BJ (cell line): ENCODE data around the gene WTAP. TPM values are rescaled to one million over a fixed set of nuclear protein-coding genes. Genes with fewer than 3 reads are reported as not detected.

Source experiments
- CTCF ChIA-PET: fragments of 350-600 bp; formaldehyde crosslinking; extraction: SDS; loops from one replicate; lab custom pipeline; 2021; ENCODE audit warnings: antibody characterized with exemption, inconsistent platforms; lab: Yijun Ruan, JAX
- POLR2A ChIA-PET: fragments of 300-600 bp; sonication (Branson Sonifier 250); formaldehyde crosslinking; extraction: SDS; loops from one replicate; lab custom pipeline; 2021; ENCODE audit warnings: antibody characterized with exemption; lab: Charles Lee
- DNase-seq: peaks from one replicate; pipeline ENCODE4 v3.0.0-alpha.2; 2011; ENCODE audit warnings: low read depth
- H3K27me3 ChIP-seq: 2 replicates; pipeline ENCODE4 v1.6.0; 2011; ENCODE audit warnings: low read length; ENCODE audit not compliant: control insufficient read depth, insufficient read depth
- H3K36me3 ChIP-seq: 2 replicates; pipeline ENCODE4 v1.5.1; 2011; ENCODE audit warnings: low read length; ENCODE audit not compliant: control insufficient read depth, insufficient read depth
- H3K4me3 ChIP-seq: 2 replicates; pipeline ENCODE4 v1.5.1; 2011; ENCODE audit warnings: low read depth, mild to moderate bottlenecking, control low read depth, low read length
- CTCF ChIP-seq: IDR thresholded peaks from 2 replicates; pipeline ENCODE4 v1.5.1; 2011; ENCODE audit warnings: low read depth, mild to moderate bottlenecking, control low read depth, inconsistent platforms, low read length, moderate library complexity; ENCODE audit not compliant: insufficient read depth
- polyA plus RNA-seq: library from polyadenylated mRNA; depleted of rRNA; stranded (reverse); fragments of >200 nt; gene quantifications from 2 replicates; pipeline ENCODE4 v1.2.3, GENCODE V29; 2011

WTAP gene
- polyA plus RNA-seq, 1 experiment, result 10.0 TPM

- Histone ChIP-seq H3K36me3 (peaks cover 2% of the 10 kb centered on the region), H3K27me3 (no peaks in the 10 kb centered on the region), H3K4me3 (peak within 1 kb of the TSS; percentile 86)
- ChIA-PET POLR2A (interaction anchor here (0.5 kb wide), 2 partner anchors 26 to 922 kb away, joined by 3 to 4 read pairs; no protein-coding TSS in a partner anchor), CTCF (interaction anchor here (1.5 kb wide), 1 partner anchor 42 kb away, joined by 6 read pairs; no protein-coding TSS in a partner anchor)
- no peak for TF ChIP-seq CTCF
- DNase-seq, result peak; percentile 55
Observed at GRCh38 chr6:159761873-159762680, 34.8 kb downstream of the WTAP start, which contains the start of gene ACAT2. Gene ACAT2, plus strand, starts transcription at chr6:159762045. Its CDS starts 43 bp downstream, at chr6:159762088.

- Histone ChIP-seq H3K4me3 (peak overlapping the region; percentile 86), H3K27me3 (no peaks in the 10 kb centered on the region), H3K36me3 (peaks cover 2% of the 10 kb centered on the region)
- no peak for DNase-seq
- CTCF ChIA-PET, result no interaction called here
- POLR2A ChIA-PET, result no interaction called here
- no peak for TF ChIP-seq CTCF
Observed at GRCh38 chr6:159762681-159763293, 35.5 kb downstream of the WTAP start.

- Histone ChIP-seq H3K27me3 (no peaks in the 10 kb centered on the region), H3K36me3 (peaks cover 2% of the 10 kb centered on the region), H3K4me3 (no peak overlapping the region)
- no peak for DNase-seq
- TF ChIP-seq CTCF, result no peak
- POLR2A ChIA-PET, result no interaction called here
- CTCF ChIA-PET, result interaction anchor here (1.0 kb wide), 1 partner anchor 76 kb away, joined by 4 read pairs; no protein-coding TSS in a partner anchor
Observed at GRCh38 chr6:159766906-159767305, 39.6 kb downstream of the WTAP start.

- POLR2A ChIA-PET, result no interaction called here
- no peak overlapping the region for H3K4me3 ChIP-seq
- peaks cover under 1% of the 10 kb centered on the region for H3K36me3 ChIP-seq
- H3K27me3 ChIP-seq, result no peaks in the 10 kb centered on the region
- DNase-seq, result no peak
- TF ChIP-seq CTCF, result no peak
- CTCF ChIA-PET, result no interaction called here
Observed at GRCh38 chr6:159769470-159769869, 42.2 kb downstream of the WTAP start.

- Histone ChIP-seq H3K4me3 (no peak overlapping the region), H3K27me3 (no peaks in the 10 kb centered on the region), H3K36me3 (no peaks in the 10 kb centered on the region; the same call in none of the 2 replicates)
- TF ChIP-seq CTCF, result no peak
- no peak for DNase-seq
- POLR2A ChIA-PET, result no interaction called here
- CTCF ChIA-PET, result interaction anchor here (0.6 to 1.1 kb wide), 2 partner anchors 15 to 147 kb away, joined by 3 read pairs; no protein-coding TSS in a partner anchor
Observed at GRCh38 chr6:159772196-159772595, 44.9 kb downstream of the WTAP start.
